Right lobe of liver (tissue), 6 donors: Measurements from ENCODE around the gene ZFX. TPM values are rescaled to one million over a fixed set of nuclear protein-coding genes. Genes with fewer than 3 reads are reported as not detected.

ENCODE experiments used
- ATAC-seq, 4 donors: fragments of 200-7000 bp; cut with Tn5 transposase; one replicate each; pipeline ENCODE4 v1.9.1; 2020; ENCODE audit warnings: mild to moderate bottlenecking in 4 of 4, moderate library complexity in 4 of 4
- DNase-seq, 3 donors: peaks; one replicate each; pipeline ENCODE4 v3.0.0-alpha.2; 2020
- H3K27ac ChIP-seq, 3 donors: fragments of 200-600 bp; one replicate each; pipeline ENCODE4 v1.8.0; 2022
- H3K27me3 ChIP-seq, 2 donors: fragments of 200-600 bp; one replicate each; pipeline ENCODE4 v1.8.0; 2022
- H3K36me3 ChIP-seq, 4 donors: fragments of 200-600 bp; sonication (generic) in 1 of 4; one replicate each; pipeline versions ENCODE4 v1.5.1 to v1.8.0; 2017 to 2022; ENCODE audit warnings: control low read depth in 1 of 4
- H3K4me1 ChIP-seq, 4 donors: fragments of 200-600 bp; sonication (generic) in 1 of 4; one replicate each; pipeline versions ENCODE4 v1.5.1 to v1.8.0; 2017 to 2022; ENCODE audit warnings: control low read depth in 1 of 4
- H3K4me3 ChIP-seq, 3 donors: fragments of 200-600 bp; one replicate each; pipeline ENCODE4 v1.8.0; 2022
- H3K9me3 ChIP-seq, 4 donors: fragments of 200-600 bp; sonication (generic) in 1 of 4; one replicate each; pipeline versions ENCODE4 v1.5.1 to v1.8.0; 2017 to 2022; ENCODE audit warnings: control low read depth in 1 of 4
- CTCF ChIP-seq, 4 donors: fragments of 200-600 bp in 3 of 4; fragments of 450-650 bp in 1 of 4; IDR thresholded peaks; one replicate each; pipeline versions ENCODE4 v1.5.1 to v1.8.0; 2016 to 2022; ENCODE audit warnings: antibody characterized with exemption in 4 of 4, mild to moderate bottlenecking in 2 of 4
- POLR2A ChIP-seq: fragments of 450-650 bp; IDR thresholded peaks from one replicate; pipeline ENCODE4 v1.6.1; 2017; ENCODE audit warnings: antibody characterized with exemption, mild to moderate bottlenecking
- WGBS: methylation state at CpG from one replicate; pipeline ENCODE4 v1.1.6; 2018; ENCODE audit warnings: low coverage, low lambda C conversion rate; ENCODE audit not compliant: insufficient coverage; ENCODE audit errors: missing lambda C conversion rate; 5-methylcytosine and 5-hydroxymethylcytosine counted together
- intact Hi-C, 2 donors: fragments of 100-400 bp; cut with DNase I; formaldehyde crosslinking; loops; one replicate each; pipeline versions ENCODE4 v1.11.2 to v1.14.1; 2022
- total RNA-seq, 6 experiments: library from RNA; depleted of rRNA in 2 of 6; stranded (reverse); fragments of >200 nt in 2 of 6; fragmentation: NEBNext Ultra II Directional in 3 of 6; extraction: Animal tissue kit (Norgen Biotek cat#: 25700) in 3 of 6; gene quantifications; one replicate each; pipeline versions ENCODE4 v1.1.0 to v1.2.4, GENCODE V29; 2016 to 2023
- donor health status: DM: no; HTN: yes; CAD: no.
- donor health status: DM: no; HTN: no; CAD: no.
- donor health status: DM: no; HTN: no; CAD: no.
- donor health status: DM: no; HTN: yes; CAD: no.
- donor health status: DM: no; HTN: yes; CAD: no.

ZFX gene
- total RNA-seq, 6 experiments from 2014 or later, result 16.4 to 31.7 (median 23.5) TPM

- Histone ChIP-seq H3K36me3 (peaks cover 0 to 20% (median 4%) of the 10 kb centered on the region in 4 donors), H3K27ac (peak overlapping the region in 1 of 3 donors; percentile 6), H3K27me3 (no peaks in the 10 kb centered on the region), H3K9me3 (no peaks in the 10 kb centered on the region), H3K4me1 (peaks cover 0 to 56% (median 18%) of the 10 kb centered on the region in 4 donors), H3K4me3 (no peak overlapping the region)
- intact Hi-C loops, result no loop called here
- TF ChIP-seq POLR2A (no peak), CTCF (IDR thresholded peaks at IDR 0.05) (no peak)
- WGBS, result 32% methylated on average over 5 of the region's 5 CpGs
- ATAC-seq, result peak in 3 of 4 donors; percentile 24 to 66 (median 60)
- DNase-seq, result no peak
These were observed 34.5 kb downstream of the ZFX start for GRCh38 chrX:24184018-24184417.

DNA sequence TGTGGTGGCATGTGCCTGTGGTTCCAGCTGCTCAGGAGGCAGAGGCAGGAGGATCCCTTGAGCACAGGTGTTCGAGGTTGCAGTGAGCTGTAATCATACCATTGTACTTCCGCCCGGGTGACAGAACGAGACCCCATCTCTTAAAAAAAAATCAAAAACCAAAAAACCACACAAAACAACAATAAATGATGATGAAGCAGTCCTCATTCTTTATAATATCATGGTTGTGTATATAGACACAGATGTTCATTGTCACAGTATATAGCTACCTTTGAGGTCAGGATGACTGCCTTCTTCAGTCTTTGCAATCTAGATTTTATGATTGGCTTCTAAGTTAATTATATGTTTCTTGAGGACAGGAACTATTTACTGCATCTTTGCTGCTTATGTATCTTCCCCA lies 37.0 kb downstream of the ZFX start:
- Histone ChIP-seq H3K36me3 (no peaks in the 10 kb centered on the region), H3K4me3 (no peak overlapping the region), H3K27ac (no peak overlapping the region), H3K27me3 (no peaks in the 10 kb centered on the region), H3K4me1 (peaks cover 0 to 63% (median 18%) of the 10 kb centered on the region in 4 donors), H3K9me3 (no peaks in the 10 kb centered on the region)
- TF ChIP-seq POLR2A, result no peak
- no peak for TF ChIP-seq CTCF (IDR thresholded peaks at IDR 0.05)
- intact Hi-C loops, result no loop called here
- ATAC-seq (no peak), DNase-seq (no peak)
- WGBS, result 100% methylated on average over 4 of the region's 4 CpGs

GRCh38 chrX:24186986-24187385 lies 37.5 kb downstream of the ZFX start:
- Histone ChIP-seq H3K36me3 (no peaks in the 10 kb centered on the region), H3K4me3 (no peak overlapping the region), H3K27ac (peak overlapping the region in 2 of 3 donors; percentile 16 to 69), H3K9me3 (no peaks in the 10 kb centered on the region), H3K4me1 (peaks cover 0 to 63% (median 18%) of the 10 kb centered on the region in 4 donors), H3K27me3 (no peaks in the 10 kb centered on the region)
- intact Hi-C loops, result no loop called here
- WGBS, result 76% methylated on average over 4 of the region's 4 CpGs
- TF ChIP-seq POLR2A (no peak), CTCF (IDR thresholded peaks at IDR 0.05) (no peak)
- ATAC-seq (no peak), DNase-seq (no peak)

- Histone ChIP-seq H3K27me3 (no peaks in the 10 kb centered on the region), H3K4me3 (peak overlapping the region in 1 of 3 donors; percentile 54), H3K36me3 (no peaks in the 10 kb centered on the region), H3K4me1 (peaks cover 0 to 74% (median 12%) of the 10 kb centered on the region in 4 donors), H3K9me3 (no peaks in the 10 kb centered on the region), H3K27ac (peak overlapping the region in 2 of 3 donors; percentile 69 to 88)
- DNase-seq (no peak), ATAC-seq (peak in 3 of 4 donors; percentile 18 to 55 (median 22))
- 16% methylated on average over 2 of the region's 2 CpGs for WGBS
- intact Hi-C loops, result no loop called here
- TF ChIP-seq CTCF (IDR thresholded peaks at IDR 0.05), result no peak
- no peak for TF ChIP-seq POLR2A
These were observed 40.0 kb downstream of the ZFX start for GRCh38 chrX:24189490-24189889.
